WI38 (cell line): ENCODE data around the gene MERTK.

Experiments
- H3K4me3 ChIP-seq: 2 replicates; pipeline ENCODE4 v1.5.1; 2011; ENCODE audit warnings: low read depth, mild to moderate bottlenecking, control low read depth, low read length
- TF ChIP-seq, protein P1 (sequence below): IDR thresholded peaks from 2 replicates; pipeline ENCODE4 v1.5.1; 2012; ENCODE audit warnings: low read depth, mild to moderate bottlenecking, control low read depth, low read length

MERTK gene

DNA sequence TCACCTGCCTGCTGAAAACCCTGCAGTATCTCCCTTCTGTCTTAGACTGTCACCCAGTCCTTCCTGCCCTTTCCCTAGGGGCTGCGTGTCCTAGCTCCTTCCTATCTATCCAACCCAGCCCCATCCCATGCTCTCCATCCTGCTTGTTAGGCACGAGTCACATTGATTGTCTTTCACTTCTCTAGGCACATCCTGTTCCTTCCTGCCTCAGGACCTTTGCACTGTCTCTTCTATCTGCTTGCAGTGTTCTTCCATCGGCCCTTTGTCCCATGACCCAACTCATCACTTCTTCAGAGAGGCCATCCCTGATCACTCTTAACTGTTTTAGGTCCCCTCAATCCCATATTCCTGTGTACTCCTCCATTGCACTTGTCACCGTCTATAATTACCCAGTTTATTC is 50.4 kb downstream of the MERTK start:
- no peak overlapping the region for H3K4me3 ChIP-seq

DNA sequence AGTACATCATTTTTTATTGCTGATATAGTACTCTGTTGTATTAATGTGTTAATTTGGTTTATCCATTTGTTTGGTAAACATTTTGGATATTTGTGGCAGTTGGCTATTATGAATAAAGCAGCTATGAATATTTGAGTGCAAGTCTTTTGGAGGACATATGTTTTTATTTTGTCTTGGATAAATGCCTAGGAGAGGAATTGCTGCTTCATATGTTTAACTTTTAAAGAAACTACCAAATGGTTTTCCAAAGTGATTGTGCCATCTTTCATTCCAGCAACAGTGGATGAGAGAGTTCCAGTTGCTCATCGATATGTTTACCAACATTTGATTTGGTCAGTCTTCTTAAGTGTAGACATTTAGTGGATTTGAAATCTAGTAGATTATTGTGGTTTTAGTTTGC is 51.8 kb downstream of the MERTK start:
- TF ChIP-seq, protein P1, sequence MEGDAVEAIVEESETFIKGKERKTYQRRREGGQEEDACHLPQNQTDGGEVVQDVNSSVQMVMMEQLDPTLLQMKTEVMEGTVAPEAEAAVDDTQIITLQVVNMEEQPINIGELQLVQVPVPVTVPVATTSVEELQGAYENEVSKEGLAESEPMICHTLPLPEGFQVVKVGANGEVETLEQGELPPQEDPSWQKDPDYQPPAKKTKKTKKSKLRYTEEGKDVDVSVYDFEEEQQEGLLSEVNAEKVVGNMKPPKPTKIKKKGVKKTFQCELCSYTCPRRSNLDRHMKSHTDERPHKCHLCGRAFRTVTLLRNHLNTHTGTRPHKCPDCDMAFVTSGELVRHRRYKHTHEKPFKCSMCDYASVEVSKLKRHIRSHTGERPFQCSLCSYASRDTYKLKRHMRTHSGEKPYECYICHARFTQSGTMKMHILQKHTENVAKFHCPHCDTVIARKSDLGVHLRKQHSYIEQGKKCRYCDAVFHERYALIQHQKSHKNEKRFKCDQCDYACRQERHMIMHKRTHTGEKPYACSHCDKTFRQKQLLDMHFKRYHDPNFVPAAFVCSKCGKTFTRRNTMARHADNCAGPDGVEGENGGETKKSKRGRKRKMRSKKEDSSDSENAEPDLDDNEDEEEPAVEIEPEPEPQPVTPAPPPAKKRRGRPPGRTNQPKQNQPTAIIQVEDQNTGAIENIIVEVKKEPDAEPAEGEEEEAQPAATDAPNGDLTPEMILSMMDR, result no peak

More for the DNA sequence above, 50.4 kb downstream of the MERTK start:
- TF ChIP-seq, protein P1, result no peak

DNA sequence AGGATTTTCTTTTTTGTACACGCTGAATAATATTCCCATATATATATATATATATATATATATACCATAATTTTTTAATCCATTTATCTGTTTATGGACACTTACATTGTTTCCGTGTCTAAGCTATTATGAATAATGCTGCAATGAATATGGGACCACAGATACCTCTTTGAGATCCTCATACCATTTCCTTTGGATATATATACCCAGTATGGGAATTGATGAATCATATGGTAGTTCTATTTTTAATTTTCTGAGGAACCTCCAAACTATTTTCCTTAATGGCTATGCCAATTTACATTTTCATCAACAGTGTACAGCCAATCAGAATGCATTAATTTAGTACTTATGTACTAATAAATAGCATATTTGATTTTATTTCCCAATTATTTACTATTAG is 53.1 kb downstream of the MERTK start:
- TF ChIP-seq, protein P1, result no peak
- no peak overlapping the region for H3K4me3 ChIP-seq

More for the DNA sequence above, 51.8 kb downstream of the MERTK start:
- no peak overlapping the region for H3K4me3 ChIP-seq

DNA sequence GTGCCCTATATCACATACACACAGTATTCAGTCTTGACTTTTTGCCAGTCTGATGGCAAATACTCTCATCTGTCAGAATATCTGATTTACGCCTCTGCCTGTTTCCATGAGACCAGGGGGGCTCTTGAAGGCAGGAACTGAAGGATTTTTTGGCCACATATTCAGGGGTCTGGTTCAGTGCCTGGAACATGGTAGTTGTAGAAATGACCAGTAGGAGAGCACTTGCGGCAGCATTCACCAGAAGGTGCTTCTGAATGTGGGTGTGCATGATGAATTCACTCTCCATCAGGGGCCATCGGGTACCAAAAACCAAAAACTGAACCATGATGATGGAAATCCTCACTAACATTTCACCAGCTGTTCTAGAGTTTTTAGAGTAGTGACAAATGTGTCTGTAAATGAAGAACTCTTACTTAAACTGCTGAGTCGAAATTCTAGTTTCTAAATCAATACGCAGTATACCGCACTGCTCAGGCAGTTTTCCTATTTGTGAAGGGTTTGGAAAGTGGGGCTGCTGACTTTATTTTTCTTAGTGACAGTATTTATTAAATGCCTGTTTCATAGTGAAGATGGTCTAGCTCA is 54.6 kb downstream of the MERTK start:
- H3K4me3 ChIP-seq, result no peak overlapping the region
- TF ChIP-seq, protein P1, result no peak

DNA sequence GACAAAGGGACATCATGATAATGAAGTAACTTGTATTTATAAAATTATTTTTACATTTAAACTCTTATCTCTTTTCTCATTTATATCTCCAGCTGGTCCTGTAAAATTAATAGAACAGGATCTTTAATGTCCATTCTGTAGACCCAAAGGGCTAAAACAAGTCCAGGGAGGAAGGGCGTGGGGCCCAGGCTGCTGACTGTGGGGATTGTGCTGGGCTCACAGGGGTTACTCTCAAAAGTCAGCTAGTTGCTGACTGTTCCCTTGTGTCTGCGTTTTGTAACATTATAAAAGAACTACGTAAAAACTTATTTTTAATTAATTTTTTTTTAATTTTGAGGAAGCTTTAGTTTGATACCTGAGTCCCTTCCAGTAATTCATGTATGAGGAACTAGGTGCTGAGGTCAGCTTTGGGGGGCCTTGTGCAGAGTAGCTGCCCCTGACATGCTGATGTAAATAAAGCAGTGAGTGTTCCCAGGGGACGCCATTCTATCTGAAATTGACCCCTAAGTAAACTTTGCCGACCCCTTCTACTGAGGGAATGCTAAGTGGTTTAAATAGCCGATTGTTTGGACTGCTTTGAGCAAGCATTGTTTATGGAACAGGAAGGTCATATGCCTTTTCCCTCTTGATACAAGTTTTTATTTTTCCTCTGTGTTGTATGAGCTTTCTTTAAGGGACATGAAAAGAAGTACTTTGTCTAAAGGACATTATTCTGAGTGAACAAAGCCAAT is 56.4 kb downstream of the MERTK start:
- TF ChIP-seq, protein P1, result no peak

DNA sequence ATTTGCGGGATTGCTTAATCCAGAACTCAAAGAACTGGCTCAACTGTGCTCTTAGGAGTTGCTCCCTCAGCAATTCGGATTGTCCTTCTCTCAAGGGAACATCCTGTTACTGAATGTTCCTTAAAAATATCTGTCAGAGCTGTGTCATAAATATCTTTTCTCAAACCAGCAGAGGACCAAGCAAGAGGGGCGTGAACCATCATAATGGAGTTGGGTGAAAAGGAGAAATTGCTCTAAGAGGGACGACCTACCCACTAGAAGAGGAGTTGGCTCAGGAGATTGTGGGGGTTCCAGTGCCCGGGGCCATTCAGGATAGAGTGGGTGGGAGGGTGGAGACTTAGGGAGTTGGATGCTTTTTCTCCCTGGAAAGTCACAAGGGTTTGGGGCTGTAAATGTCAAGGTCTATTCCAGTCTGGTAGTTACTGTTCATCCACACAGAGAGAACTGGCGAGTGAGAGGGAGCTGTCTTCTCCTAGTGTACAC is 59.5 kb downstream of the MERTK start:
- H3K4me3 ChIP-seq, result no peak overlapping the region
- TF ChIP-seq, protein P1, result no peak

More for the DNA sequence above, 56.4 kb downstream of the MERTK start:
- H3K4me3 ChIP-seq, result no peak overlapping the region

DNA sequence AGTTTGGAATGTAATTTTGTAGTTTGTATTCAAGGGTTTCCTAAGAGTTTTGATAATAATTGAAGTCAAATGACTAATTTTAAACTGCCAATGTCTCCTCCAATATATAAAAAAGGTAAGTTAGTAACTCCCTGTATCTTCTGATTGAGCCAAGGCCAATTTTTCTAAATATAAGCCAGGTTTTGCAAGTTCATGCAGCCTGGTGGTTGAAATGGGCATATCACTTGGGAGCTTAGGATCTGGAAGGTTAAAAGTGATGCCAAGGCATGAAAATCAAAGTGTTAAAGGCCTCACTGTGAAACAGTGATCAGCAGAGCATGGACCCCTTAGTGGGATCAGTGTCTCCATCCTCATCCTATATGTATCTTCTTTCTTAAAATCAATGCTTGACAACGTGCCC is 60.5 kb downstream of the MERTK start:
- TF ChIP-seq, protein P1, result no peak
- H3K4me3 ChIP-seq, result no peak overlapping the region
